ENCODE results near the gene FOXA3.

FOXA3 gene

DNA sequence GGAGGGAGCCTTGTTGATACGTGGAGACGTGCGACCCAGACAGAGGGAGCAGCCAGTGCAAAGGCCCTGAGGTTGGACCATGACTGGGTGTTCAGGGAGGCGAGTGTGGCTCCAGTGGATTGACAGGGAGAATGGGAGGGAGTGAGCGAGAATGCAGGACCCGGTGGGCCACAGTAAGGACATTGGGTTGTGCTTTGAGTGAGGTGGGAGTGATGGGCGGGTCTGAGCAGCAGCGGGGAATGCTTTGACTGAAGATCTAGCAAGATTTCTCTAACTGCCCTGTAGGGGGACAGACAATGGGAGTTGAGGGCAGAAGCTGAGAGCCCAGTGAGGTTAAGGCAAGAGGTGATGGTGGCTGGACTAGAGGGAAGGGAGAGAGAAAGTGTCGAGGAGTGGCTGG, 58.2 kb downstream of the FOXA3 start:
- no peak for DNase-seq (ENCODE audit: low read depth)
